HepG2 (cell line): ENCODE data around the gene STUB1. TPM values are rescaled to one million over a fixed set of nuclear protein-coding genes. Genes with fewer than 3 reads are reported as not detected.

Experiments
- CBFB ChIP-seq: sonication (generic); formaldehyde crosslinking; IDR thresholded peaks from 2 replicates; pipeline ENCODE4 v1.4.0; 2020; ENCODE audit warnings: missing genetic modification reagents
- IRF2 ChIP-seq: IDR thresholded peaks from 2 replicates; pipeline ENCODE4 v1.6.1; 2018; ENCODE audit warnings: missing genetic modification reagents, missing compliant biosample characterization
- KLF11 ChIP-seq: IDR thresholded peaks from 2 replicates; pipeline ENCODE4 v1.6.1; 2016; ENCODE audit warnings: missing compliant biosample characterization
- MEF2D ChIP-seq: sonication (generic); formaldehyde crosslinking; IDR thresholded peaks from 2 replicates; pipeline ENCODE4 v1.5.1; 2020; ENCODE audit warnings: mild to moderate bottlenecking, missing genetic modification reagents
- RXRB ChIP-seq: IDR thresholded peaks from 2 replicates; pipeline ENCODE4 v1.6.1; 2016; ENCODE audit warnings: borderline replicate concordance, missing genetic modification reagents, missing compliant biosample characterization
- TFDP2 ChIP-seq: sonication (generic); formaldehyde crosslinking; IDR thresholded peaks from 2 replicates; pipeline ENCODE4 v1.4.0; 2020; ENCODE audit warnings: missing genetic modification reagents
- TRIM24 ChIP-seq: sonication (generic); formaldehyde crosslinking; IDR thresholded peaks from 2 replicates; pipeline ENCODE4 v1.8.0; 2022; ENCODE audit warnings: mild to moderate bottlenecking, missing genetic modification reagents
- ZBED4 ChIP-seq: sonication (generic); formaldehyde crosslinking; IDR thresholded peaks from 2 replicates; pipeline ENCODE4 v1.4.0; 2020; ENCODE audit warnings: missing genetic modification reagents, borderline replicate concordance
- ZNF724P ChIP-seq: sonication (generic); formaldehyde crosslinking; IDR thresholded peaks from 2 replicates; pipeline ENCODE4 v1.8.0; 2022; ENCODE audit warnings: missing genetic modification reagents, borderline replicate concordance
- ZNF777 ChIP-seq: sonication (generic); formaldehyde crosslinking; IDR thresholded peaks from 2 replicates; pipeline ENCODE4 v1.4.0; 2020; ENCODE audit warnings: missing genetic modification reagents
- ZNF800 ChIP-seq: sonication (generic); formaldehyde crosslinking; IDR thresholded peaks from 2 replicates; pipeline ENCODE4 v1.4.0; 2020; ENCODE audit warnings: missing genetic modification reagents
- ZNF883 ChIP-seq: sonication (generic); formaldehyde crosslinking; IDR thresholded peaks from 2 replicates; pipeline ENCODE4 v1.5.1; 2020; ENCODE audit warnings: mild to moderate bottlenecking, missing genetic modification reagents; ENCODE audit errors: not compliant biosample characterization
- polyA plus RNA-seq, 8 experiments: library from polyadenylated mRNA; depleted of rRNA in 3 of 8; stranded (reverse) in 7 of 8; unstranded in 1 of 8; fragments of >200 nt; fragmentation: Illumina TruSeq in 4 of 8; extraction: Trizol in 4 of 8; gene quantifications; 2 replicates each; pipeline versions ENCODE4 v1.2.1 to v1.2.3, GENCODE V29; 2011 to 2016; ENCODE audit warnings: low read depth in 4 of 8, missing spikeins in 1 of 8, mixed read lengths in 1 of 8; ENCODE audit not compliant: insufficient read depth in 1 of 8
- total RNA-seq, 5 experiments: library from RNA; depleted of rRNA; stranded (reverse); fragments of >200 nt; fragmentation: Illumina TruSeq; extraction: Trizol; gene quantifications; 2 replicates each; pipeline ENCODE4 v1.2.3, GENCODE V29; 2016; ENCODE audit warnings: low read depth in 1 of 5
- TF ChIP-seq, protein P1 (sequence below): sonication (generic); formaldehyde crosslinking; conservative IDR thresholded peaks from 2 replicates; pipeline ENCODE4 v1.8.0; 2022; ENCODE audit warnings: low read depth, missing genetic modification reagents
- TF ChIP-seq, protein P2 (sequence below): sonication (generic); formaldehyde crosslinking; IDR thresholded peaks from 2 replicates; pipeline ENCODE4 v1.5.0; 2020; ENCODE audit warnings: mild to moderate bottlenecking, missing genetic modification reagents
- TF ChIP-seq, protein P3 (sequence below): sonication (generic); formaldehyde crosslinking; IDR thresholded peaks from 2 replicates; pipeline ENCODE4 v1.9.0; 2021; ENCODE audit warnings: missing genetic modification reagents, borderline replicate concordance

The STUB1 gene
- total and polyA plus RNA-seq, 2 of the 13 experiments (the other 11 are each of a cell fraction or from before 2014, with no cell fraction given) = 52.9 to 78.2 TPM

GRCh38 chr16:641326-642188 lies 38.7 kb upstream of the STUB1 start, which contains the start of gene MCRIP2 (continued):
- TF ChIP-seq ZBED4 (no peak), IRF2 (CRISPR knock-in tag) (peak; percentile 28; the same call in 1 of the 2 replicates), ZNF883 (CRISPR knock-in tag) (peak; percentile 7), RXRB (CRISPR knock-in tag) (peak; percentile 45; the same call in 1 of the 2 replicates), CBFB (CRISPR knock-in tag) (no peak; the same call in 1 of the 2 replicates), ZNF777 (CRISPR knock-in tag) (no peak; the same call in 1 of the 2 replicates), ZNF800 (no peak), TFDP2 (CRISPR knock-in tag) (peak; percentile 64), MEF2D (CRISPR knock-in tag) (no peak), ZNF724P (CRISPR knock-in tag) (no peak), KLF11 (CRISPR knock-in tag) (no peak), TRIM24 (CRISPR knock-in tag) (no peak)
- TF ChIP-seq, protein P1, sequence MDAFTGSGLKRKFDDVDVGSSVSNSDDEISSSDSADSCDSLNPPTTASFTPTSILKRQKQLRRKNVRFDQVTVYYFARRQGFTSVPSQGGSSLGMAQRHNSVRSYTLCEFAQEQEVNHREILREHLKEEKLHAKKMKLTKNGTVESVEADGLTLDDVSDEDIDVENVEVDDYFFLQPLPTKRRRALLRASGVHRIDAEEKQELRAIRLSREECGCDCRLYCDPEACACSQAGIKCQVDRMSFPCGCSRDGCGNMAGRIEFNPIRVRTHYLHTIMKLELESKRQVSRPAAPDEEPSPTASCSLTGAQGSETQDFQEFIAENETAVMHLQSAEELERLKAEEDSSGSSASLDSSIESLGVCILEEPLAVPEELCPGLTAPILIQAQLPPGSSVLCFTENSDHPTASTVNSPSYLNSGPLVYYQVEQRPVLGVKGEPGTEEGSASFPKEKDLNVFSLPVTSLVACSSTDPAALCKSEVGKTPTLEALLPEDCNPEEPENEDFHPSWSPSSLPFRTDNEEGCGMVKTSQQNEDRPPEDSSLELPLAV (CRISPR knock-in tag) = no peak
- TF ChIP-seq, protein P2, sequence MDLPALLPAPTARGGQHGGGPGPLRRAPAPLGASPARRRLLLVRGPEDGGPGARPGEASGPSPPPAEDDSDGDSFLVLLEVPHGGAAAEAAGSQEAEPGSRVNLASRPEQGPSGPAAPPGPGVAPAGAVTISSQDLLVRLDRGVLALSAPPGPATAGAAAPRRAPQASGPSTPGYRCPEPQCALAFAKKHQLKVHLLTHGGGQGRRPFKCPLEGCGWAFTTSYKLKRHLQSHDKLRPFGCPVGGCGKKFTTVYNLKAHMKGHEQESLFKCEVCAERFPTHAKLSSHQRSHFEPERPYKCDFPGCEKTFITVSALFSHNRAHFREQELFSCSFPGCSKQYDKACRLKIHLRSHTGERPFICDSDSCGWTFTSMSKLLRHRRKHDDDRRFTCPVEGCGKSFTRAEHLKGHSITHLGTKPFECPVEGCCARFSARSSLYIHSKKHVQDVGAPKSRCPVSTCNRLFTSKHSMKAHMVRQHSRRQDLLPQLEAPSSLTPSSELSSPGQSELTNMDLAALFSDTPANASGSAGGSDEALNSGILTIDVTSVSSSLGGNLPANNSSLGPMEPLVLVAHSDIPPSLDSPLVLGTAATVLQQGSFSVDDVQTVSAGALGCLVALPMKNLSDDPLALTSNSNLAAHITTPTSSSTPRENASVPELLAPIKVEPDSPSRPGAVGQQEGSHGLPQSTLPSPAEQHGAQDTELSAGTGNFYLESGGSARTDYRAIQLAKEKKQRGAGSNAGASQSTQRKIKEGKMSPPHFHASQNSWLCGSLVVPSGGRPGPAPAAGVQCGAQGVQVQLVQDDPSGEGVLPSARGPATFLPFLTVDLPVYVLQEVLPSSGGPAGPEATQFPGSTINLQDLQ (CRISPR knock-in tag) = no peak; the same call in 1 of the 2 replicates
- TF ChIP-seq, protein P3, sequence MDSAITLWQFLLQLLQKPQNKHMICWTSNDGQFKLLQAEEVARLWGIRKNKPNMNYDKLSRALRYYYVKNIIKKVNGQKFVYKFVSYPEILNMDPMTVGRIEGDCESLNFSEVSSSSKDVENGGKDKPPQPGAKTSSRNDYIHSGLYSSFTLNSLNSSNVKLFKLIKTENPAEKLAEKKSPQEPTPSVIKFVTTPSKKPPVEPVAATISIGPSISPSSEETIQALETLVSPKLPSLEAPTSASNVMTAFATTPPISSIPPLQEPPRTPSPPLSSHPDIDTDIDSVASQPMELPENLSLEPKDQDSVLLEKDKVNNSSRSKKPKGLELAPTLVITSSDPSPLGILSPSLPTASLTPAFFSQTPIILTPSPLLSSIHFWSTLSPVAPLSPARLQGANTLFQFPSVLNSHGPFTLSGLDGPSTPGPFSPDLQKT = no peak
